DND-41 (cell line): ENCODE data around the gene RNF41.

ENCODE experiments used
- CTCF ChIP-seq: IDR thresholded peaks from 2 replicates; pipeline ENCODE4 v1.5.1; 2012; ENCODE audit warnings: borderline replicate concordance, low read length, moderate library complexity, mild to moderate bottlenecking; ENCODE audit not compliant: poor library complexity, severe bottlenecking; ENCODE audit errors: extremely low read depth
- EZH2 ChIP-seq: IDR thresholded peaks from 3 replicates; pipeline ENCODE4 v1.6.1; 2012; ENCODE audit warnings: borderline replicate concordance, low read depth, mild to moderate bottlenecking, moderate library complexity, low read length, inconsistent platforms; ENCODE audit not compliant: severe bottlenecking

- TF ChIP-seq CTCF (no peak), EZH2 (no peak)
Measured at GRCh38 chr12:56260380-56260779, 38.7 kb upstream of the RNF41 start.
